ENCODE measurements around the gene SV2C. TPM values are rescaled to one million over a fixed set of nuclear protein-coding genes. Genes with fewer than 3 reads are reported as not detected.

Gene SV2C
- total and polyA plus RNA-seq, 4 donors: under 0.01 to 0.04 (median 0.03) TPM; not detected in 1

DNA sequence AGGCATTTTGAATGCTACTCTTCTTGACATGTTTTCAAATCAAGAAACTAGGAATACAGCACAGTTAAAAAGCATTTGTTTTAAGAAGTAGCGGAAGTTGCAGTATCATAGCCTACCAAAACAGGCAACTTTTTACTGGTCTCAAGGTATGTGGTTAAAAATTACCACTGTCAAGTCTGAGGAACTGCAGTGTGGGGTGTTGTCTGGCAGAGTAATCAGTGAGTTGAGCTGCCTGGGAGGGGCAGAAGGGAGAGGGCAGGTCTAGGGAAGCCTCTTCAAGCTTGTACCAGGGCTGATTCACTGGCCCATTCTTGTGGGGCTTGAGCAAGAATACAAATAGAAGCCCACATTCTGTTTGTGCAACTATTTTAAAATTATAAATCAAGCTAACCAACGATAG is 42.4 kb upstream of the SV2C start:
- no peaks in the 10 kb centered on the region for H3K36me3 ChIP-seq (ENCODE audit: control insufficient read depth in 4 of 4, insufficient read depth in 3 of 4, low read depth in 1 of 4, low read length in 3 of 4)
- H3K9ac ChIP-seq (ENCODE audit: low read depth in 1 of 2, low read length in 2 of 2): no peak overlapping the region
- no peak overlapping the region for H3K4me3 ChIP-seq (ENCODE audit: low read depth in 1 of 3, low read length in 3 of 3)
- H3K9me3 ChIP-seq (ENCODE audit: control insufficient read depth in 4 of 4, low read length in 3 of 4): peaks cover 0 to 3% (median 0%) of the 10 kb centered on the region in 4 donors
- DNase-seq (ENCODE audit: low spot score): no peak
- no peak overlapping the region for H3K27ac ChIP-seq (ENCODE audit: low read depth in 1 of 2, low read length in 2 of 2)
- H3K4me1 ChIP-seq (ENCODE audit: control insufficient read depth in 4 of 4, insufficient read depth in 4 of 4, low read length in 3 of 4): no peaks in the 10 kb centered on the region
- peaks cover 0 to 7% (median 0%) of the 10 kb centered on the region in 4 donors for H3K27me3 ChIP-seq (ENCODE audit: control insufficient read depth in 4 of 4, insufficient read depth in 4 of 4, low read length in 3 of 4)
- 74% methylated on average over 2 of the region's 2 CpGs for WGBS
- TF ChIP-seq HNF4G (IDR thresholded peaks at IDR 0.05): no peak

DNA sequence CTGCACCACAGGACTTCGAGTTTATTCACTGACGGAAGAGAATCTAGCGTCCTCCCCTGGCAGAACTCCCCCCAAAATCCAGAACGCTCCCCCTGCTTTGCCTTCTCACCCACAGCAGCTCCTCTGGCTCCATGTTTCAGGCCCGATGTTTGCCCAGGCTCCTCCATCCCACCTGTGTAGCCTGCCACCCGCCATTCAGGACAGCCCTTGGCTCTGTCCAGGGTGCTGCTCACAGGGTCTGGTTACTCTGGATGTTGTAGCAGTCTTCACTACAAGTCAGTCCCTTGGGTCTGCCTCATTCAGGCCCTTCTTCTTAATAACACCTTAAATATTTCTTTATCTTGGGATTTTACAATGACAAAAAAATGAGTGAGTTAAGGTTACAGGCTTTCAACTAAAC is 41.3 kb upstream of the SV2C start:
- Histone ChIP-seq H3K9ac (ENCODE audit: low read depth in 1 of 2, low read length in 2 of 2) (no peak overlapping the region), H3K4me1 (ENCODE audit: control insufficient read depth in 4 of 4, insufficient read depth in 4 of 4, low read length in 3 of 4) (no peaks in the 10 kb centered on the region), H3K9me3 (ENCODE audit: control insufficient read depth in 4 of 4, low read length in 3 of 4) (peaks cover 0 to 3% (median 0%) of the 10 kb centered on the region in 4 donors), H3K4me3 (ENCODE audit: low read depth in 1 of 3, low read length in 3 of 3) (no peak overlapping the region), H3K36me3 (ENCODE audit: control insufficient read depth in 4 of 4, insufficient read depth in 3 of 4, low read depth in 1 of 4, low read length in 3 of 4) (no peaks in the 10 kb centered on the region), H3K27me3 (ENCODE audit: control insufficient read depth in 4 of 4, insufficient read depth in 4 of 4, low read length in 3 of 4) (peaks cover 0 to 7% (median 0%) of the 10 kb centered on the region in 4 donors), H3K27ac (ENCODE audit: low read depth in 1 of 2, low read length in 2 of 2) (no peak overlapping the region)
- TF ChIP-seq, protein P1, sequence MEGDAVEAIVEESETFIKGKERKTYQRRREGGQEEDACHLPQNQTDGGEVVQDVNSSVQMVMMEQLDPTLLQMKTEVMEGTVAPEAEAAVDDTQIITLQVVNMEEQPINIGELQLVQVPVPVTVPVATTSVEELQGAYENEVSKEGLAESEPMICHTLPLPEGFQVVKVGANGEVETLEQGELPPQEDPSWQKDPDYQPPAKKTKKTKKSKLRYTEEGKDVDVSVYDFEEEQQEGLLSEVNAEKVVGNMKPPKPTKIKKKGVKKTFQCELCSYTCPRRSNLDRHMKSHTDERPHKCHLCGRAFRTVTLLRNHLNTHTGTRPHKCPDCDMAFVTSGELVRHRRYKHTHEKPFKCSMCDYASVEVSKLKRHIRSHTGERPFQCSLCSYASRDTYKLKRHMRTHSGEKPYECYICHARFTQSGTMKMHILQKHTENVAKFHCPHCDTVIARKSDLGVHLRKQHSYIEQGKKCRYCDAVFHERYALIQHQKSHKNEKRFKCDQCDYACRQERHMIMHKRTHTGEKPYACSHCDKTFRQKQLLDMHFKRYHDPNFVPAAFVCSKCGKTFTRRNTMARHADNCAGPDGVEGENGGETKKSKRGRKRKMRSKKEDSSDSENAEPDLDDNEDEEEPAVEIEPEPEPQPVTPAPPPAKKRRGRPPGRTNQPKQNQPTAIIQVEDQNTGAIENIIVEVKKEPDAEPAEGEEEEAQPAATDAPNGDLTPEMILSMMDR (IDR thresholded peaks at IDR 0.05; ENCODE audit: low read depth, low read length, missing input control): no peak
- TF ChIP-seq HNF4A (conservative IDR thresholded peaks at IDR 0.05): no peak
- TF ChIP-seq FOXA1 (IDR thresholded peaks at IDR 0.05): no peak
- TF ChIP-seq FOXA2 (IDR thresholded peaks at IDR 0.05): no peak
- TF ChIP-seq SP1 (IDR thresholded peaks at IDR 0.05): no peak
- TF ChIP-seq RAD21 (IDR thresholded peaks at IDR 0.05): no peak
- no peak for TF ChIP-seq RXRA (IDR thresholded peaks at IDR 0.05)
- TF ChIP-seq JUND (IDR thresholded peaks at IDR 0.05): no peak
- no peak for TF ChIP-seq EGR1 (IDR thresholded peaks at IDR 0.05; ENCODE audit: low read depth in 2 of 2)
- TF ChIP-seq, protein P2, sequence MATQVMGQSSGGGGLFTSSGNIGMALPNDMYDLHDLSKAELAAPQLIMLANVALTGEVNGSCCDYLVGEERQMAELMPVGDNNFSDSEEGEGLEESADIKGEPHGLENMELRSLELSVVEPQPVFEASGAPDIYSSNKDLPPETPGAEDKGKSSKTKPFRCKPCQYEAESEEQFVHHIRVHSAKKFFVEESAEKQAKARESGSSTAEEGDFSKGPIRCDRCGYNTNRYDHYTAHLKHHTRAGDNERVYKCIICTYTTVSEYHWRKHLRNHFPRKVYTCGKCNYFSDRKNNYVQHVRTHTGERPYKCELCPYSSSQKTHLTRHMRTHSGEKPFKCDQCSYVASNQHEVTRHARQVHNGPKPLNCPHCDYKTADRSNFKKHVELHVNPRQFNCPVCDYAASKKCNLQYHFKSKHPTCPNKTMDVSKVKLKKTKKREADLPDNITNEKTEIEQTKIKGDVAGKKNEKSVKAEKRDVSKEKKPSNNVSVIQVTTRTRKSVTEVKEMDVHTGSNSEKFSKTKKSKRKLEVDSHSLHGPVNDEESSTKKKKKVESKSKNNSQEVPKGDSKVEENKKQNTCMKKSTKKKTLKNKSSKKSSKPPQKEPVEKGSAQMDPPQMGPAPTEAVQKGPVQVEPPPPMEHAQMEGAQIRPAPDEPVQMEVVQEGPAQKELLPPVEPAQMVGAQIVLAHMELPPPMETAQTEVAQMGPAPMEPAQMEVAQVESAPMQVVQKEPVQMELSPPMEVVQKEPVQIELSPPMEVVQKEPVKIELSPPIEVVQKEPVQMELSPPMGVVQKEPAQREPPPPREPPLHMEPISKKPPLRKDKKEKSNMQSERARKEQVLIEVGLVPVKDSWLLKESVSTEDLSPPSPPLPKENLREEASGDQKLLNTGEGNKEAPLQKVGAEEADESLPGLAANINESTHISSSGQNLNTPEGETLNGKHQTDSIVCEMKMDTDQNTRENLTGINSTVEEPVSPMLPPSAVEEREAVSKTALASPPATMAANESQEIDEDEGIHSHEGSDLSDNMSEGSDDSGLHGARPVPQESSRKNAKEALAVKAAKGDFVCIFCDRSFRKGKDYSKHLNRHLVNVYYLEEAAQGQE (IDR thresholded peaks at IDR 0.05): no peak
- no peak for TF ChIP-seq GABPA (IDR thresholded peaks at IDR 0.05 in 1 of 2, conservative IDR thresholded peaks at IDR 0.05 in 1 of 2)
- TF ChIP-seq TAF1 (conservative IDR thresholded peaks at IDR 0.05): no peak
- no peak for TF ChIP-seq NR2F2 (IDR thresholded peaks at IDR 0.05)
- TF ChIP-seq, protein P3, sequence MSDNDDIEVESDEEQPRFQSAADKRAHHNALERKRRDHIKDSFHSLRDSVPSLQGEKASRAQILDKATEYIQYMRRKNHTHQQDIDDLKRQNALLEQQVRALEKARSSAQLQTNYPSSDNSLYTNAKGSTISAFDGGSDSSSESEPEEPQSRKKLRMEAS (IDR thresholded peaks at IDR 0.05): no peak
- TF ChIP-seq, protein P4, sequence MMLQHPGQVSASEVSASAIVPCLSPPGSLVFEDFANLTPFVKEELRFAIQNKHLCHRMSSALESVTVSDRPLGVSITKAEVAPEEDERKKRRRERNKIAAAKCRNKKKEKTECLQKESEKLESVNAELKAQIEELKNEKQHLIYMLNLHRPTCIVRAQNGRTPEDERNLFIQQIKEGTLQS (IDR thresholded peaks at IDR 0.05): no peak
- no peak for TF ChIP-seq YY1 (IDR thresholded peaks at IDR 0.05)
- TF ChIP-seq, protein P5, sequence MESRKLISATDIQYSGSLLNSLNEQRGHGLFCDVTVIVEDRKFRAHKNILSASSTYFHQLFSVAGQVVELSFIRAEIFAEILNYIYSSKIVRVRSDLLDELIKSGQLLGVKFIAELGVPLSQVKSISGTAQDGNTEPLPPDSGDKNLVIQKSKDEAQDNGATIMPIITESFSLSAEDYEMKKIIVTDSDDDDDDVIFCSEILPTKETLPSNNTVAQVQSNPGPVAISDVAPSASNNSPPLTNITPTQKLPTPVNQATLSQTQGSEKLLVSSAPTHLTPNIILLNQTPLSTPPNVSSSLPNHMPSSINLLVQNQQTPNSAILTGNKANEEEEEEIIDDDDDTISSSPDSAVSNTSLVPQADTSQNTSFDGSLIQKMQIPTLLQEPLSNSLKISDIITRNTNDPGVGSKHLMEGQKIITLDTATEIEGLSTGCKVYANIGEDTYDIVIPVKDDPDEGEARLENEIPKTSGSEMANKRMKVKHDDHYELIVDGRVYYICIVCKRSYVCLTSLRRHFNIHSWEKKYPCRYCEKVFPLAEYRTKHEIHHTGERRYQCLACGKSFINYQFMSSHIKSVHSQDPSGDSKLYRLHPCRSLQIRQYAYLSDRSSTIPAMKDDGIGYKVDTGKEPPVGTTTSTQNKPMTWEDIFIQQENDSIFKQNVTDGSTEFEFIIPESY (IDR thresholded peaks at IDR 0.05): no peak
- TF ChIP-seq HNF4G (IDR thresholded peaks at IDR 0.05): no peak
- WGBS: 40% methylated on average over 6 of the region's 6 CpGs
- no peak for DNase-seq (ENCODE audit: low spot score)

Measured in liver (tissue), 9 donors.